ENCODE results near the gene TCF4. TPM values are rescaled to one million over a fixed set of nuclear protein-coding genes. Genes with fewer than 3 reads are reported as not detected.

Gene TCF4
- total RNA-seq, 6 experiments from 2014 or later: 50.4 to 71.1 (median 59.0) TPM

GRCh38 chr18:55570966-55571365 lies 17.0 kb downstream of the TCF4 start:
- H3K27ac Mint-ChIP-seq: no peak overlapping the region
- H3K36me3 Mint-ChIP-seq (ENCODE audit: low read depth): peaks cover 22% of the 10 kb centered on the region
- no peak for DNase-seq
- H3K4me3 Mint-ChIP-seq: no peak overlapping the region
- H3K9me3 Mint-ChIP-seq: peaks cover 8% of the 10 kb centered on the region; the same call in 1 of the 2 replicates
- H3K27me3 Mint-ChIP-seq (ENCODE audit: insufficient read depth): no peaks in the 10 kb centered on the region; the same call in 1 of the 2 replicates
- TF ChIP-seq, protein P1, sequence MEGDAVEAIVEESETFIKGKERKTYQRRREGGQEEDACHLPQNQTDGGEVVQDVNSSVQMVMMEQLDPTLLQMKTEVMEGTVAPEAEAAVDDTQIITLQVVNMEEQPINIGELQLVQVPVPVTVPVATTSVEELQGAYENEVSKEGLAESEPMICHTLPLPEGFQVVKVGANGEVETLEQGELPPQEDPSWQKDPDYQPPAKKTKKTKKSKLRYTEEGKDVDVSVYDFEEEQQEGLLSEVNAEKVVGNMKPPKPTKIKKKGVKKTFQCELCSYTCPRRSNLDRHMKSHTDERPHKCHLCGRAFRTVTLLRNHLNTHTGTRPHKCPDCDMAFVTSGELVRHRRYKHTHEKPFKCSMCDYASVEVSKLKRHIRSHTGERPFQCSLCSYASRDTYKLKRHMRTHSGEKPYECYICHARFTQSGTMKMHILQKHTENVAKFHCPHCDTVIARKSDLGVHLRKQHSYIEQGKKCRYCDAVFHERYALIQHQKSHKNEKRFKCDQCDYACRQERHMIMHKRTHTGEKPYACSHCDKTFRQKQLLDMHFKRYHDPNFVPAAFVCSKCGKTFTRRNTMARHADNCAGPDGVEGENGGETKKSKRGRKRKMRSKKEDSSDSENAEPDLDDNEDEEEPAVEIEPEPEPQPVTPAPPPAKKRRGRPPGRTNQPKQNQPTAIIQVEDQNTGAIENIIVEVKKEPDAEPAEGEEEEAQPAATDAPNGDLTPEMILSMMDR (IDR thresholded peaks at IDR 0.05): no peak
- no peaks in the 10 kb centered on the region for H3K4me1 Mint-ChIP-seq (ENCODE audit: low read depth)

DNA sequence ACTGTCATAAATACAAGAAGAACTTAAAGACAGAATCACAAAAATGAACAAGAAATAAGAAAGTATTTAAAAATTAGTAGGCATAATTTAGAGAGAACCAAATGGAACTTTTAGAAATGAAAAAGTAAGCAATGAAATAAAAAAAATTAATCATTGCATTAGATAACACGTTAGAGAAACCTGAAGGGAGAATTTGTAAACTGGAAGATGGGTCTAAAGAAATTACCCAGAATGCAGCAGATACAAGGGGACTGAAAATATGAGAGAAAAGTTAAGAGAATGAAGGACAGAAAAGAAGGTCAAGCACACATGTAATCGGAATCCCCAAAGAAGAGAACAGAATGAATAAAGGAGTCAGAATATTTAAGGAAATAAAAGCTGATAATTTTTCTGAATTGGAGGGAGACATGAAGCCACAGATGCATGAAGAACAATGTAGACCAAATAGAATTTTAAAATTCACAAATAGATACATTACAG lies 21.5 kb downstream of the TCF4 start:
- TF ChIP-seq, protein P1 (IDR thresholded peaks at IDR 0.05): no peak
- H3K4me1 Mint-ChIP-seq (ENCODE audit: low read depth): no peaks in the 10 kb centered on the region
- H3K9me3 Mint-ChIP-seq: peaks cover 8% of the 10 kb centered on the region
- peaks cover 36% of the 10 kb centered on the region for H3K36me3 Mint-ChIP-seq (ENCODE audit: low read depth)
- no peak overlapping the region for H3K27ac Mint-ChIP-seq
- H3K4me3 Mint-ChIP-seq: no peak overlapping the region
- DNase-seq: no peak
- H3K27me3 Mint-ChIP-seq (ENCODE audit: insufficient read depth): no peaks in the 10 kb centered on the region; the same call in 1 of the 2 replicates

DNA sequence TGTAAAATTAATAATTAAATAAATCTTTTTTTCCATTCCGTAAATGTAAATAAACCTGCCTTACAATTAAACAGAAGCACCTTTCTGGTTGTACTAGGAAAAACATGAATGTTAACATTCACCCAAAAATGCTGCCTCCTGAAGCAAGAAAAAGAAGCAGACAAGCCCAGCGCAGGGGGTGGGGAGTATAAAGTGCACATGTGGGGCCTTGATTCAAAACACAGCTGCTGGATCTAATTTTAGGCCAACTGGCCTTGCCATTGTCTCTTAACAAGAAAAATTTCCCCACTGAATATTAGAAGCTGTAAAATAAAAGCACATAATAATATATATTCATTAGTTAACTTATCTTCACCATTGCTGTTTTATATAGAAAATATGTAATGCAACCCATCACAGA lies 28.3 kb downstream of the TCF4 start:
- Mint-ChIP-seq H3K4me3 (no peak overlapping the region), H3K9me3 (no peaks in the 10 kb centered on the region; the same call in 1 of the 2 replicates), H3K36me3 (ENCODE audit: low read depth) (peaks cover 28% of the 10 kb centered on the region), H3K27ac (no peak overlapping the region), H3K27me3 (ENCODE audit: insufficient read depth) (no peaks in the 10 kb centered on the region), H3K4me1 (ENCODE audit: low read depth) (peaks cover 11% of the 10 kb centered on the region; the same call in 1 of the 2 replicates)
- TF ChIP-seq, protein P1 (IDR thresholded peaks at IDR 0.05): no peak
- DNase-seq: no peak

DNA sequence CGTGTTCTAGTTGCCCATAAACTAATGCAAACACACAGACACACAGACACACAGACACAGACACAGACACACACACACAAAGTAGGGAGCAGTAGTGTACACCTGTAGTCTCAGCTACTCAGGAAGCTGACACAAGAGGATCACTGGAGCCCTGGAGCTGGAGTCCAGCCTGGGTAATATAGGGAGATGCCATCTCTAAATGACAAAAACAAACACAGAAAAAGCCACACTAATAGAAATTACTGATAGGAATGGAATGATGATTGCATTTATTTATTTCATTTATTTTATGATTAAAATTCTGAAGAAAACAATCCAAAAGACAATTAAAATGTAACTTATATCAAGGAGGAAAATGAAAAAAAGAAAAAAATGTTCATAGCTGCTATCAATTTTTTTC lies 30.8 kb downstream of the TCF4 start:
- Mint-ChIP-seq H3K27me3 (ENCODE audit: insufficient read depth) (no peaks in the 10 kb centered on the region), H3K36me3 (ENCODE audit: low read depth) (peaks cover 10% of the 10 kb centered on the region; the same call in 1 of the 2 replicates), H3K4me3 (no peak overlapping the region), H3K27ac (no peak overlapping the region), H3K4me1 (ENCODE audit: low read depth) (peaks cover 14% of the 10 kb centered on the region; the same call in 1 of the 2 replicates), H3K9me3 (no peaks in the 10 kb centered on the region; the same call in 1 of the 2 replicates)
- TF ChIP-seq, protein P1 (IDR thresholded peaks at IDR 0.05): no peak
- DNase-seq: no peak

- TF ChIP-seq, protein P1 (IDR thresholded peaks at IDR 0.05): no peak
- no peaks in the 10 kb centered on the region; the same call in 1 of the 2 replicates for H3K27me3 Mint-ChIP-seq (ENCODE audit: insufficient read depth)
- no peaks in the 10 kb centered on the region for H3K9me3 Mint-ChIP-seq
- H3K4me1 Mint-ChIP-seq (ENCODE audit: low read depth): peaks cover 26% of the 10 kb centered on the region; the same call in 1 of the 2 replicates
- no peak overlapping the region for H3K4me3 Mint-ChIP-seq
- no peak overlapping the region for H3K27ac Mint-ChIP-seq
- no peak for DNase-seq
- H3K36me3 Mint-ChIP-seq (ENCODE audit: low read depth): peaks cover 19% of the 10 kb centered on the region
Observed at GRCh38 chr18:55555395-55556027, 32.5 kb downstream of the TCF4 start.

Data from HFFc6 (cell line).